BE2C (cell line): ENCODE data around the gene CHST7.

Experiments
- DNase-seq: peaks from one replicate; pipeline ENCODE4 v3.0.0-alpha.2; 2020
- H3K27me3 ChIP-seq: fragments of 250-450 bp; sonication (Bioruptor Pico); 2 replicates; pipeline ENCODE4 v1.5.1; 2020; ENCODE audit warnings: mild to moderate bottlenecking
- H3K36me3 ChIP-seq: fragments of 250-450 bp; sonication (Bioruptor Pico); 2 replicates; pipeline ENCODE4 v1.5.1; 2020; ENCODE audit warnings: mild to moderate bottlenecking
- H3K4me1 ChIP-seq: fragments of 250-450 bp; sonication (Bioruptor Pico); 2 replicates; pipeline ENCODE4 v1.5.1; 2020
- H3K4me3 ChIP-seq: 2 replicates; pipeline ENCODE4 v1.5.1; 2011; ENCODE audit warnings: low read depth, low read length
- H3K9me3 ChIP-seq: fragments of 250-450 bp; sonication (Bioruptor Pico); 2 replicates; pipeline ENCODE4 v1.5.1; 2020
- TF ChIP-seq, protein P1 (sequence below): IDR thresholded peaks from 2 replicates; pipeline ENCODE4 v1.5.1; 2012; ENCODE audit warnings: mild to moderate bottlenecking, low read depth, low read length

Gene CHST7

DNA sequence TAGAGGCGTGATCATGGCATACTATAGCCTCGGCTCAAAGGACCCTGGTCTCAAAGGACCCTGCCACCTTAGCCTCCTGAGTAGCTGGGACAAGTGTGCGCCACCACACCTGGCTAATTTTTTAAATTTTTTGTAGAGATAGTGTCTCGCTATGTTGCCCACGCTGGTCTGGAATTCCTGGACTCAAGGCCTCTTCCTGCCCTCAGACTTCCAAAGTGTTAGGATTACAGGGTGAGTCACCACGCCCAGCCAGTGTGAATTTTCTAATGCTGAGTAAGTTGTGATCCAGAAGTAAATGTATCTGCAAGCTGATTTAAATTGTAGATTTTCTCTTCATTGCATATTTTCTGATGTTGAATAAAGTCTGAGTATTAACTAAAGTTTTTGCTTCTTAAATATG is 25.7 kb upstream of the CHST7 start:
- Histone ChIP-seq H3K27me3 (no peaks in the 10 kb centered on the region), H3K36me3 (no peaks in the 10 kb centered on the region), H3K4me3 (no peak overlapping the region), H3K4me1 (no peaks in the 10 kb centered on the region), H3K9me3 (no peaks in the 10 kb centered on the region)
- TF ChIP-seq, protein P1, sequence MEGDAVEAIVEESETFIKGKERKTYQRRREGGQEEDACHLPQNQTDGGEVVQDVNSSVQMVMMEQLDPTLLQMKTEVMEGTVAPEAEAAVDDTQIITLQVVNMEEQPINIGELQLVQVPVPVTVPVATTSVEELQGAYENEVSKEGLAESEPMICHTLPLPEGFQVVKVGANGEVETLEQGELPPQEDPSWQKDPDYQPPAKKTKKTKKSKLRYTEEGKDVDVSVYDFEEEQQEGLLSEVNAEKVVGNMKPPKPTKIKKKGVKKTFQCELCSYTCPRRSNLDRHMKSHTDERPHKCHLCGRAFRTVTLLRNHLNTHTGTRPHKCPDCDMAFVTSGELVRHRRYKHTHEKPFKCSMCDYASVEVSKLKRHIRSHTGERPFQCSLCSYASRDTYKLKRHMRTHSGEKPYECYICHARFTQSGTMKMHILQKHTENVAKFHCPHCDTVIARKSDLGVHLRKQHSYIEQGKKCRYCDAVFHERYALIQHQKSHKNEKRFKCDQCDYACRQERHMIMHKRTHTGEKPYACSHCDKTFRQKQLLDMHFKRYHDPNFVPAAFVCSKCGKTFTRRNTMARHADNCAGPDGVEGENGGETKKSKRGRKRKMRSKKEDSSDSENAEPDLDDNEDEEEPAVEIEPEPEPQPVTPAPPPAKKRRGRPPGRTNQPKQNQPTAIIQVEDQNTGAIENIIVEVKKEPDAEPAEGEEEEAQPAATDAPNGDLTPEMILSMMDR: no peak
- DNase-seq: no peak

- DNase-seq: no peak
- Histone ChIP-seq H3K36me3 (no peaks in the 10 kb centered on the region), H3K4me3 (no peak overlapping the region), H3K4me1 (no peaks in the 10 kb centered on the region), H3K9me3 (no peaks in the 10 kb centered on the region), H3K27me3 (no peaks in the 10 kb centered on the region)
- TF ChIP-seq, protein P1: no peak
Observed at GRCh38 chrX:46549914-46550313, 23.7 kb upstream of the CHST7 start.

- no peak overlapping the region for H3K4me3 ChIP-seq
- DNase-seq: no peak
- TF ChIP-seq, protein P1: no peak
Observed at GRCh38 chrX:46551494-46552128, 22.0 kb upstream of the CHST7 start.

DNA sequence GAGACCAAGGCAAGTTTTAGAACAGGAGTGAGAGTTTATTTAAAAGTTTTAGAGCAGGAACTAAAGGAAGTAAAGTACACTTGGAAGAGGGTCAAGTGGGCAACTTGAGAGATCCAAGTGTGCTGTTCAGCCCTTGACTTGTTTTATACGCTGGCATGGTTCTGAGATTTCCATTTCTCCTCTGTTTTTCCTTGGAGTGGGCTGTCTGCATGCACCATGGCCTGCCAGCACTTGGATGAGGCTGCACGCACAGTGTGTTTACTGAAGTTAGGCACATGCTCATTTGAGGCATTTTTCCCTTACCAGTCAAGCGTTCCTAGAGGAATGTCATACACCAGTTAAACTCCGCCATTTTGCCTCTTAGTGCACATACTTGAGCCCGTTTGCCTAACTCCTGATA is 19.6 kb upstream of the CHST7 start:
- no peak overlapping the region for H3K4me3 ChIP-seq
- no peaks in the 10 kb centered on the region for H3K4me1 ChIP-seq
- H3K9me3 ChIP-seq: no peaks in the 10 kb centered on the region
- no peak for DNase-seq
- H3K36me3 ChIP-seq: no peaks in the 10 kb centered on the region
- TF ChIP-seq, protein P1: no peak
- H3K27me3 ChIP-seq: no peaks in the 10 kb centered on the region

More at GRCh38 chrX:46551494-46552128, 22.0 kb upstream of the CHST7 start:
- H3K4me1 ChIP-seq: no peaks in the 10 kb centered on the region
- H3K27me3 ChIP-seq: no peaks in the 10 kb centered on the region
- no peaks in the 10 kb centered on the region for H3K36me3 ChIP-seq
- H3K9me3 ChIP-seq: no peaks in the 10 kb centered on the region

DNA sequence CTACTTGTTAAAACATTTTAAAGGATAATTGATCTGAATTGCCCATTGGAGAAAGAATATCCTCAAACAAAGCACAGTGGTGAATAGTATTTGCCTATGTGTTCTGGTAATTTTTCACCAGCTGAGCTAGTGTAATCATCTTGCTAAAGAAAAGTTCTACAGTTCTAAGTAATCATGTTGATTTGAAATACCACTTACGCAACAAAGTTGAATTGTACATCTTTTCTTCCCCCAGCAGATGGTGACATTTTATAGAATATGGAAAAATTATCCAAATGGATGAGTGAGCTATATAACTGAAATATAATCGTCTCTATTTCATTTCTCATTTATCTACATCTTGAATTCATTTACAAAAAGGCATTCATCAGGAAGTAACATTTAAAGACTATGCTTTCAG is 18.6 kb upstream of the CHST7 start:
- H3K4me1 ChIP-seq: no peaks in the 10 kb centered on the region
- TF ChIP-seq, protein P1: peak; percentile 9; the same call in 1 of the 2 replicates
- no peak for DNase-seq
- H3K9me3 ChIP-seq: no peaks in the 10 kb centered on the region
- H3K4me3 ChIP-seq: no peak overlapping the region
- H3K36me3 ChIP-seq: no peaks in the 10 kb centered on the region
- no peaks in the 10 kb centered on the region for H3K27me3 ChIP-seq

- Histone ChIP-seq H3K4me3 (no peak overlapping the region), H3K9me3 (no peaks in the 10 kb centered on the region), H3K36me3 (no peaks in the 10 kb centered on the region), H3K27me3 (no peaks in the 10 kb centered on the region), H3K4me1 (no peaks in the 10 kb centered on the region)
- DNase-seq: no peak
- TF ChIP-seq, protein P1: no peak
Observed at GRCh38 chrX:46559062-46559461, 14.5 kb upstream of the CHST7 start.
